ENCODE results near the gene NYAP2. TPM values are rescaled to one million over a fixed set of nuclear protein-coding genes. Genes with fewer than 3 reads are reported as not detected.

Gene NYAP2
- total RNA-seq, 1 donor from 2014 or later, result not detected

DNA sequence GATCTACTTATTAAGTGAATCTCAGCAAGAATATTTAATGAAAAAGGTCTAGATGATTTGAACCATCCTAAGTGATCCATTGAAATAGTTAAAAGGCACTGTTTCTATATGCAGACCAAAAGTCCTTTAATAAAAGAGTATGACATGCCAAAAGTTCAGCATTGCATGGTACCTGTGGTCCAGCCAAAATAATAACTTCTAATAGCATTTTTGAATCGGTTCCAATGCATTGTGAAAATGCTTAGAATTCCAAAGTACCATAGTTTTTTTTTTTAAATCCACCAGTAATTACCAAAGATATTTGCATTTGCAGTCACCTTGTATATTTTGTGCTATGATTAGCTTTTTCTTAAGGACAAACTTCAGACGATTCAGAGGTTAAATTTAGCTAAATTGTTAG, 79.9 kb downstream of the NYAP2 start:
- intact Hi-C loops (cut with micrococcal nuclease), result no loop called here

DNA sequence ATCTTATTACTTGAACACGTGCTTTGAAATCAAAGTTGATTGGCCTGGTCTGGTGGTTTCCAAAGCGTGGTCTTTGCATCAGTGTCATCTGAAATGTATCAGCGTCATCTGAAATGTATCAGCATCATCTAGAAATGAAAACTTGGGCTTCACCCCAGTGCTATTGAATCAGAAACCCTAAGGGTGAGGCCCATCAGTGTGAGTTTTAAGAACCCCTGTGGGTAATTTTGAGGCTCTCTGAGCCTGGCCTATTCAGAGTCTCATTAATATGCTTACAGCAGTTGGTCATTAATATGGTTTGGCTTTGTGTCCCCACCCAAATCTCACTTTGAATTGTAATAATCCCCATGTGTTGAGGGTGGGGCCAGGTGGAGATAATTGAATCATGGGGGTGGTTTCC, 85.2 kb downstream of the NYAP2 start:
- intact Hi-C loops (cut with micrococcal nuclease), result no loop called here

DNA sequence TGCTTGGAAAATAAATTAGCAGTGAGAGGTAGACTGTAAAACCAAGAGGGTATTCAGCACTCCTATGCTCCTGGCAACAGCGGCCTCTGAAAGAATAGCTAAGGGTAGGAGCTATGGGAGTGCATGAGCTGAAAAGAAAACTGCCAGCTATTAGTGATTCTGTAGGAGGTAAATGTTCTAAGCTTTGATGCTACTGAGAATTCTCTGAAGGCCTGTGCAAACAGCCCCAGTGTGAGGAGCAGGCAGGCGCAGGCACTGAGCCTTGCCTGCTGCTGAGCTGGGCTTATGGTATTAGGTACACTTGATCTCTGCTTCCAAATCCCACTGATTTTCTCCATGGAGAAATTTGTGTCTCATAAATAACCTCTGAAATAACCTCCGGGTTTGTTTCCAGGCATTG, 86.7 kb downstream of the NYAP2 start:
- intact Hi-C loops (cut with micrococcal nuclease), result no loop called here

DNA sequence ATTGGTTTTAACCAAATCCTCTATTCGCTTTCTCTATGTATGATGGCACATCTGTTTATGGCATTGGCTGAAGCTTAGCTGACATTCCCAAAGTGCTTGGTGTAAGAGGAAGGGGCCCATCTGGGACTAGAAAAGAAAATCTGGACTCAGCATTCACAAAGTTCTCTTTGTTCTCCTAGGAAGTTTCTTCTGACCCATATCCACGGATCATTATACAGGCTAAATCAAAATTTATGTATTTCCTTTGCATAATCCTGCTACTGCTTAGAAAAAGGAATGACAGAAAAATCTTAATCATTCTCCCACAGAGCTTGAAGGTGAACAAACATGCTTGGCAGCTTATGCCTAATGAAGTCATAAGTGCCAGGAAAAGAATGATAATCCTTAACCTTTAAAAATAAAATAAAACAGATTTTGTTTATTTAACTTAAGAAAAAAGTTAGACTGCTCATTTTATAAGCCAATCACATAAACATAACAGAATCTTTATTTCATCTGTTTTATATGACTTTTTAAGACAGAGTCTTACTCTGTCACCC, 88.4 kb downstream of the NYAP2 start:
- intact Hi-C loops (cut with micrococcal nuclease), result no loop called here

DNA sequence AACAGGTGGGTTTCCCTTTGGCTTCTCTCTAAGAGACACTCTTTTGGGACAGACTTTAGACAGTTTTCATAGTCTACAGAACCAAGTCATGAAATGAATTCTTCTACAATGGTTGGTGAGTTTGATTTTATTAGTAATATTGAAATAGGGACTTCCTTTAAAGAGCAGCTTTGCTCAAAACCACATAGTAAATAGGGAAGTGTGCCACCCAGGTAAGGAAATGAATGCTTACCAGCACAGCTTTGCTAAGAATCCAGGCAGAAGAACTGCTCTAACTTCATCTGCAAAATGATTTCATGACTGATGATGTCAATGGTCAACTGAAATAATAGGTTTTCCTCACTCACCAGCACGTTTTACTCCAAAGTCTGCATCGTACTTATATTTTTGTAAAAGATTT, 89.2 kb downstream of the NYAP2 start:
- intact Hi-C loops (cut with micrococcal nuclease), result no loop called here

DNA sequence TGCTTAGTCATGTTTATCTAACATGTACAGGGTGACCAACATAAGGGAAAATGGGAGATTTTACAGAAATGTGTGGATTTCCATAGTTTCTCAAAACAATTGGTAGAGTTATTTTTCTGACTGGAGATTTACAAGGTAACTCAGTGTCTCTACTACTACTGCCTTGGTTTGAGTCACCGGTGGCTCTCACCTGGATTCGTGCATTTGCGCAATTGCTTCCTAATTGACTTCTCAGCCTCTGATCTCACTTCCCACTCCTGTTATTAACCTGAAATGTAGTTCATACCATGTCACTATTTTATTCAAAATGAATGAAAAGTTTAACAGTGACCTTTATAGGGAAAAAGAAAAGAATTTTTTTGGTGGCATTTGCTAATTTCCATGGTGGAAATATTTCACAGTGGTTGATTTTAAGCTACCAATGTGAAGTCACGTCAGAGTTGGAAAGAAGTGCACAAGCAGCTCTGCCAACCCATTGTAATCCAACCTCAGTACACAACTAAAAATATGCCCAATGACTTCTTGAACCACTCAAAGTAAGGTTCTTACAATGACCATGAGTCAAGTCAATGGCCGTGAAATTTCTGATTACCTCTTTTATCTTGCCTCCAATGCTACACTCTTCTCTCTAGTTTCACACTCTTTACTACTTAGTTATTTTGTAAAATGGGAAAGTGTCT, 94.0 kb downstream of the NYAP2 start:
- intact Hi-C loops (cut with micrococcal nuclease), result no loop called here

DNA sequence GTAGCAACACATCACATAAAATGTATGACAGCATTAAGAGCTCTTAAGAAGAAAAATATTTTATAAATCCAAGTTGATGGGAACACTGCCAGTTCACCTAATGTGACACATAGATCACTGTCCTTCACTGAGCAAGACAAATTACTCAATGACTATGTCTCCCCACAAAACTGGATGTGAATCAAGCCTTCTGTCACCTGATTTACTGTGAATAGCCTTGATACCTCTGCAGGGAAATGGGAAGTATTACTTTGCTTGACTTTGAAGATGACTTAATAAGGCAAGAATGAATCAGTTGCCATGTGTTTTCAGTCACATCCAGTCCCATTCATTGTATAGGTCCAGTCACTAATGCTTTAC, 94.6 kb downstream of the NYAP2 start:
- intact Hi-C loops (cut with micrococcal nuclease), result no loop called here

DNA sequence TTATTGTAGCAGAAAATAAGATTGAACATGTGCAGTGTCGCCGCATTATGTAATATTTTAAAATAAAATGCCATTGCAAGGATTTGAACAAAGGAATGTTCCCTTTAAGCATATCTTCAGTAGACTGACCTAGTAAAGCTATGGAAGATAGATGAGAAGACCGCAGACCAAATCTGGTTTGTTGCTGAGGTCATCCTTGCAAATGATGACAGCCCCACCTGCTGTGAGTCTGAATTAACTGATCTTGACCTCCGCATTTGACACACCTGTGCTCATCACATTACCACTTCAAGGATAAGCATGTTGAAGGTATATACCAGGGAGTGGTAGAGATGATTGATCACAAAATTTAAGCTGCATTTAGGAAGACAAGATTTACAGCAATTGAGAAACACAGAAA, 96.2 kb downstream of the NYAP2 start:
- intact Hi-C loops (cut with micrococcal nuclease), result no loop called here

DNA sequence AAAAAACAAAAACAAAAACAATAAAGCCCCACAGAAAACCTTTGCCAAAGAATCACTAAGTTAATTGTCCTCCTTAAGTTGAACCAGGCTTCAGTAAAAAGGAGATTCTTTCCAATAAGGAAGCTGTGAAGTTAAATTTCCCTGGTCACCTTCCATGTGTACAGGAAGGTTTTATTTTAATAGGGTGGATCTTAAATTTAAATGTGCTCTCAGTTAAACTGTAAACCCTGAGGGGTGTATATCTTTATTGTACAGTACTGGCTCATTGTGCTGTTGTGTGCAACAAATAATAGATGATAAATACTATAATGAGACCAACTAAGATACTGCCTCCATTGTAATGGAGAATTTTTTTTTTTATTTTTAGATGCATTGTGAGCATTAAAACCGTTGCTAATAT, 97.1 kb downstream of the NYAP2 start:
- intact Hi-C loops (cut with micrococcal nuclease), result no loop called here

DNA sequence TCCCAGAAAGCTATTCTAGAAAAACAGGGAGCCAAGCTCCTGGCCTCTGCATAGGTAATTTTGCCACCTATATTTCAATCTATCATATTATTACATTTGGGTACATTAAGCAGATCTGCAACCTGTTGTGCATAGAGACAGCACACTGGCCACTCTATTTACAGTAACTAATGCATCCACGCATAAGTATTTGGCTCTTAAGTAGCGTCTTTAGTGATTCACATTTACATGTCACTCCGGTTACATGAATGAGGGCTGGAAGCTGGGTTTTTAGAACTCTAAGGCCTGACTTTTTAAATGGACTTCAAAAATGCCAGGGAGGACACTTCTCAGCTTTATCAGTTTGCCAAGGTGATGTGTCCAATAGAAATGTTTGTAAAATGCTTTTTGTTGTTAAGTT, 97.7 kb downstream of the NYAP2 start:
- intact Hi-C loops (cut with micrococcal nuclease), result no loop called here

DNA sequence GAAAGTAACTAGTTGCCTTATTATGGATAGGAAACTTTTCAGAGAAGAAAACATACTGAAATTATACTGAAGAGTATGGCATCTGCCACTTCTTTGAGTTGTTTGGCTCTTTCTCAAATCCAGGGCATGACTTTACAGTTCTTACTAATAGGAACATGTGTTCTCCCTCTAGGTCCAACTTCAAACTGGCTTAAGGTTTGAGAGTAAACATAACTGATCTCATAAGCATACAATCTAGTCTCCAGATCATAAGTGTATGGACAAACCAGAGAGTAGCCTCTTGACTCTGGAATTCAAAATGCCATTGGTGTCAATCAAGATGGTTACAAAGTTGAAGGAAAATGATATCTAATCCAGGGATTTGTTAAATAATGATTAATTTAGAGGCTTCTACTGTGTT, 101.5 kb downstream of the NYAP2 start:
- intact Hi-C loops (cut with micrococcal nuclease), result no loop called here

DNA sequence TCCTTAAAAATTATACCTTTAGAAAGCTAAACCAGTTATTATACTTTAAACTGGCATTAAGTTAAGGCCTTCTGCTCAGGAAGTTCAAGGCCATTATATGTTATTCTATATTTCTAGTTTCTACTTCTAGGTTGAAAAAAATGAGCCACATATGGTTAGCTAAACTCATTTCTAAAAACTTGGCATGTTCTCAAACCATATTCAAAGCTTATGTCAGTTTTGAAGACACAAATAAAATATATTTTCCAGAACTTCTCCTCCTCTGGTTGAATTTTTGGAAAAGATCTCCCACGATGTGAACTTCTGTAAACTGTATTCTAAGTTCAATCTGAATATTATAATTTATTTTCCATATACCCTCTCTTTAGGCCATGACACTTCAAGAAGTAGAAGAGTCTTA, 103.5 kb downstream of the NYAP2 start:
- intact Hi-C loops (cut with micrococcal nuclease), result no loop called here

DNA sequence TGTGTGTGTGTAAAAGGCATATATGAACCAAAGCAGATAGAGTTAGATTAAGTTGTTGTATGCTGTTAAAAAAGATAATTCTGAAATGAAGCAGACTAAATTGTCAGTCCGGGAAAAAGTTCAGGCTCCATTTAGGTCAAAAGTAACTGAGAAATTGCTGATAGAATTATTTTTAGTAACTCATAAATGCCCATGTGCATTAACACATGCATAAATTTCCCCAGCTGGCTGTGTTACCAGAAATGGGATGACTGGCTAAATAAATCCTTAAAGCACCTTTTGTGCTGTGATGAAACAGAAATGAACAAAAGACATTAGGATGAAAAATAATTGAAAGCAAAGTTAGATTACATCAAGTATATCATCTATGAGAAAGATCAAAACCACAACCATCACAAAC, 111.3 kb downstream of the NYAP2 start:
- intact Hi-C loops (cut with micrococcal nuclease), result no loop called here

DNA sequence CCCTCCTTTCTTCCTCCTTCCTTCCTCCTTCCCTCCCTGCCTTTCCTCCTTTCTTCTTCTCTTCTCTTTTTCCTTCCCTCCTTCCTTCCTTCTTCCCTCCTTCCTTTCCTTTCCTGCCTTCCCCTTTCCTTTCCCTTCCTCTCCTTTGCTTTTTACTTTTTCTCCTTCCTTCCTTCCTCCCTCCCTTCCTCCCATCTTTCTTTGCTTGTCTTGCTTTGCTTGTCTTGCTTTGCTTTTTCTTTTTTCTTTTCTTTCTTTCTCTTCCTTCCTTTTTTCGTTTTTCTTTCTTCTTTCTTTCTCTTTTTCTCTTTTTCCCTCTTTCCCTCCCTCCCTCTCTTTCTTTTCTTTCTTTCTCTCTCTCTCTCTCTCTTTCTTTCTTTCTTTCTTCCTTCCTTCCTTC, 113.0 kb downstream of the NYAP2 start:
- intact Hi-C loops (cut with micrococcal nuclease), result no loop called here

DNA sequence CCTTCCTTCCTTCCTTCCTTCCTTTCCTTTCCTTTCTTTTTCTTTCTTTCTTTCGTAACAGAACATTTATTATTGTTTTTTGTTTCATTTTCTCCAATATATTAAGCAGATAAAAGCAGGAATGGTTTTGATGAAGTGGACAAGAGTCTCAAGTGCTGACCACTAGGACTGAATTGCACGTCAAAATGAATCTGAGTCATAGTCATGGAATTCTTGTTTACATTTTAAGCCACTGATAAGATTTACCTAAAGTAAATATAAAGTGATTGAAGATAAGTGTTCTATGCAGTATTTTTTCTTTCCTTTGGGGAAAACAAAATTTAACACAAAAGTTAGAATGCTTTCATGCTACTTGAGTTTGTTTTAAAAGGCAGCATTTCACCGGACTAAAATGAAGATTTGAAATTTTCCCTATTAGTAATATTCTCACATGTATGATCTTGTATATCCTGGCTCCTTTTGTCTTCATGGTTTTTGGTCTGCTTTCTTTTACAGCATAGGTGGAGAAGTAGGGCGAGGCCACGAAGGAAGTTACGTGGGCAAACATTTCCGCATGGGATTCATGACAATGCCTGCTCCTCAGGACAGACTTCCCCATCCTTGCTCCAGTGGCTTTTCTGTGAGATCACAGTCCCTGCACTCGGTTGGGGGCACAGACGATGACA, 113.5 kb downstream of the NYAP2 start:
- intact Hi-C loops (cut with micrococcal nuclease), result no loop called here

DNA sequence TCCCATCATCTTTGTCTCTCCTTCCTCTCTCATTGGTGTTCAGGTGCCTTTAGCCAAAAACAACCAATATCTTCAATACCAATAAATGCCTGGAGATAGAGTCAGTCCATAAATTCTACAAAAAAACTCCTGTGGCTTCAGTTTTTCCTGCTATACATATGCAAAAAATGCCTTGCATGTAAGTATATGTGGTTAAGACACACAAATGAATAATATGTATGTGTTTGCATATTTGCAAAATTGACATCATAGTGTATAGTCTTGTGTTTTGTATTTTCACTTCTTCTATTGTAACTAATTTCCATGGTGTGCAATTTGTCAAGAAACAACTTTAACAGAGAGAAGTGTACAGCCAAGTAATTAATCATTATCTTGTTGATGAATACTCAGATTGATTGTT, 115.5 kb downstream of the NYAP2 start:
- intact Hi-C loops (cut with micrococcal nuclease), result no loop called here

DNA sequence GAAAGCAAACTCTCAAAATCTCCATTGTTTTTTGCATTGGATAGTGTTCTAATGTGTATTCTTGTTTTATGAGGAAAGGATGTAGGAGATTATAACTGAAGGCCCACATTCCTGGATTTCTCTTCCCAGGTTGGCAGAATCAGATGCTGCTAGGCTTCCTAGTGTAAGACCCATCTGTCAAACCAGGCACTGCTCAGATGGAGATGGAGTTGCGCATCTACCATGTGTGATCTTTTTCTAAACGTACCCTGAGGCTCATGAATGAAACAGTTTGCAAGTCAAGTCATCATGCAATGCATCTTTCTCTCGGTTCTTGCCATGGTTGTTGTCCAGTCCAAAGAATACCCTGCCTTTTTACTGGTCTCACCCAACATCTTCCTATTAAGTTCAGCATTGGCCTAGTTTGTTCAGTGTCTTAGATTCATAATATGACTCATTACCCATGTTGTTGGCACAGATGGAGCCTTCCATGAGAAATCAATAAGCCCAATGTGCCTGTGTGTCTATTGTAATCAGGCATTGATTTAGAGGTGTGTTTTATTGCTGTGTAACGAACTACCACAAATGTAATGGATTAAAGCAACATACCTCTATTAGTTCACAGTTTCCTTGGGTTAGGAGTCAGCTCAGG, 127.4 kb downstream of the NYAP2 start:
- intact Hi-C loops (cut with micrococcal nuclease), result no loop called here

DNA sequence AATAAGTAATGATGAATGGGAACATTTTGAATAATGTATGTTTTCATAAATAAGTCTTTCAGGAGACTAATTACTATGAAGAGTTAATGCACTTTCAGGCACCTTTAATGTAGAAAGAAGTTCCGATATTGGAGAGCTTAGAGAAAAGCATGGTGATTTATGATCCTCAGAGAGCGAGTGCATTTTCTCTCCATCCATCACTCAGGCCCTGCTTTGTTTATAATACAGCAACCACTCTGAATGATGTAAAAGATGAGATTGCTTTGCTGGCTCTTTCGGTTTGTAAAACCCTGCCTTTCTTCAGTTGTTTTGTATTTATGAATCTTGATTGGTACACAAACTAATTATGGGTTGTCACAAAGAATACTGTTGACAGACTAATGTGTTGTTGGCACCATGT, 132.0 kb downstream of the NYAP2 start:
- intact Hi-C loops (cut with micrococcal nuclease), result no loop called here

DNA sequence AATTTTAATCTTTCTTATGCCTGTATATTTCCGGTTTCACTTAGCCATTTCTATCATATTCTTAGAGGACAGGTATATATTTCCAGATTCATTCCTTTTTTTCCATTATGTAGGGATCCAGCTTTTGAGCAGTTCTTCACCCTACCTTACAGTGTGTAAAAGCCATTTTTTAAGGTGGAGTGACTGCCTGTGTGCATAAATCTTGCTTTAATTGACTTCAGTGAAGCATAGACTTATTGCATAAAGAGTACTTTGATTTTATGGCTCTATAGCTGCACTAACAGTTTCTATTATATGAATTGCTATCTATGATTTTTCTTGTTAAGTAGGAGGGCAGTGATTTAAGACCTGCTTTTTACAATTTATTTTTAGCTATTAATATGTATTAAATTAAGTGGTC, 132.6 kb downstream of the NYAP2 start:
- intact Hi-C loops (cut with micrococcal nuclease), result no loop called here

DNA sequence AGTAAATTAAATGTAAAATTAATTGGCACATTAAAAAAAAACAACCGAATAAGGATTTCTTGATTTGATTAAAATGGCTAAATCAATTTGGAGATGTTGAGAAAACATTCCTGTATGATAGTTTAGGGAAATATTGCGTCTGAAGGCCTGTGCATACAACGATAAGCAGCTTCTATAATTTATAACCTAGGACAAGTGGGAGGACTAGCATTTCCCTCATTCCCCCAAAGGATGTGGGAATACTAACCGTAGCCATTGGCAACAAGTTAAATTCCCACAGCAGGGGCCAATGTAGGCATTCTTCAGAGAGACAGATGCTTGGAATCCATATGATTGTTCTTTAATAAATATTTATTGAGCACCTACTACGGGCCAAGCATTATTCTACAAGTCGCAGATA, 134.5 kb downstream of the NYAP2 start:
- intact Hi-C loops (cut with micrococcal nuclease), result no loop called here

DNA sequence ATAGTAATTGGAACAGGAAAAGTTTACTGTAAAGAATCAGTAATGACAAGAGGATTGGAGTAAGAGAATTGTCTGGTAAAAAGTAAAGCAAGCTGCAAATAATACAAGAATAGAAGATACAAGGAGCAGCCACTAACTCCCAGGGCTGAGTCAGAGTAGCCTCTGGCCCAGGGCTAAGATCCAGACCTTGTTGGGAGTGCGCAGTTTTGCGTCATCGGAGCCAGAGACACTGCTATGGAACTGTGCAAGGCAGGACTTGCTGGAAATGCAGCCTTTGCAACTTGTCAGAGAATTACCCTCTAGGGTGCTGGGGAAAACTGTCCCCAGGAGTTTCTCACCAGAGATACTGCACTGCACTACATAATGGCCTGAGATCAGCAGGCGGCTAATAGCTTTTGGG, 135.2 kb downstream of the NYAP2 start:
- intact Hi-C loops (cut with micrococcal nuclease), result no loop called here

DNA sequence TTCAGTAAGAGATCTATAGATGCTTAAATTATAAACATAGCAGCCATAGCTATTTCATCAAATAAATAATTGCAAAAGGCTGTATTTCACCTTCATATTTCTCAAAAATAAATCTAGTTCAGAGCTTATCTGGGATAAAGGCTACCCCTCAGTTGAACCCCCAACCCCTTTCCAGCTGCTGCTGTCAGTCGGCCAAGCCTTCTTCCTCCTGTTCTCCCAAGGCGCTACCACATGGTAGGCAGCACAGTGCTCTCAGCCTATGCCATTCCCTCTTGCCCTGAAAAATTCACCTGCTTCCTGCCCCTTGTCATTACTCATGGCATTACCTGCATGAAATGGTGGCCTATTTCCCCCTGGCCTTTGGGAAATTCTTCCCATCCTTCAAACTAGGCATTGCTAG, 136.5 kb downstream of the NYAP2 start:
- intact Hi-C loops (cut with micrococcal nuclease), result no loop called here

DNA sequence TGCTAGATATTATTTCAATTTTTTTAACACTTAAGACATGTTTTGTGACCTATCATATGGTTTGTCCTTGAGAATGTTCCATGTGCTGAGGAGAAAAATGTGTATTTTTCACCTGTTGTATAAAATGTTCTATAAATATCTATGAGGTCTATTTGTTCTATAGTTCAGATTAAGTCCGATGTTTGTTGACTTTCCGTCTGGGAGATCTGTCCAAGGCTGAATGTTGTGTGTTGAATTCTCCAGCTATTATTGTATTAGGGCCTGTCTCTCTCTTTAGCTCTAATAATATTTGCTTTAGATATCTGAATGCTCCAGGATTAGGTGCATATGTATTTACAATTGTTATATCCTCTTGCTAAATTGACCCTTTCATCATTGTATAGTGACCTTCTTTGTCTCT, 144.1 kb downstream of the NYAP2 start:
- intact Hi-C loops (cut with micrococcal nuclease), result no loop called here

Data from T-helper 1 cell treated with Interleukin-12 subunit alpha and Interleukin-12 subunit beta and Interleukin-4 antibody, amounts not matched to agents 30 ng/mL and 1 ng/mL, for 36 hours (primary cell).